A673 (cell line): Measurements from ENCODE around the gene LIN9. TPM values are rescaled to one million over a fixed set of nuclear protein-coding genes. Genes with fewer than 3 reads are reported as not detected.

ENCODE experiments used
- total RNA-seq: library from RNA; stranded (reverse); gene quantifications from 2 replicates; pipeline ENCODE4 v1.2.3, GENCODE V29; 2021

The LIN9 gene
- total RNA-seq, 1 experiment from 2014 or later, result 20.7 TPM

Other genes starting within 250 kb of the LIN9 start
- gene H3-3A, start 246.4 kb downstream of the LIN9 start, total RNA-seq, result 638 and 640 TPM in 2 replicates
- gene ACBD3, start 122.4 kb downstream of the LIN9 start, total RNA-seq, result 30.5 and 33.4 TPM in 2 replicates
- 0.39 TPM in 1 of 2 replicates, not detected in the other for gene MIXL1, start 85.5 kb downstream of the LIN9 start, total RNA-seq
- gene PARP1, start 98.9 kb upstream of the LIN9 start, total RNA-seq, result 263 TPM in 2 replicates
- 0.04 and 0.54 TPM in 2 replicates for gene STUM, start 239.6 kb upstream of the LIN9 start, total RNA-seq